HEK293 (cell line): ENCODE data around the gene EYS.

ENCODE experiments used
- KLF17 ChIP-seq: fragments of 450-650 bp; formaldehyde crosslinking; IDR thresholded peaks from 2 replicates; pipeline ENCODE4 v1.5.1; 2016; ENCODE audit warnings: missing biosample characterization, missing genetic modification characterization
- REST ChIP-seq: fragments of 450-650 bp; formaldehyde crosslinking; IDR thresholded peaks from 2 replicates; pipeline ENCODE4 v1.5.1; 2016; ENCODE audit warnings: missing biosample characterization, missing genetic modification characterization
- ZBTB21 ChIP-seq: fragments of 450-650 bp; formaldehyde crosslinking; IDR thresholded peaks from 2 replicates; pipeline ENCODE4 v1.5.1; 2017; ENCODE audit warnings: missing biosample characterization, missing genetic modification characterization
- ZNF138 ChIP-seq: fragments of 450-650 bp; formaldehyde crosslinking; IDR thresholded peaks from 2 replicates; pipeline ENCODE4 v1.5.1; 2016; ENCODE audit warnings: missing biosample characterization, missing genetic modification characterization, borderline replicate concordance
- ZNF274 ChIP-seq, 2 experiments: fragments of 200-500 bp in 1 of 2; fragments of 450-650 bp in 1 of 2; sonication (Bioruptor generic) in 1 of 2; formaldehyde crosslinking in 1 of 2; IDR thresholded peaks; 2 replicates each; pipeline versions ENCODE4 v1.5.1 to v1.6.1; 2014 to 2016; ENCODE audit warnings: borderline replicate concordance in 1 of 2, inconsistent platforms in 1 of 2, low read length in 1 of 2, missing biosample characterization in 1 of 2, missing genetic modification characterization in 1 of 2
- ZNF561 ChIP-seq: fragments of 450-650 bp; IDR thresholded peaks from 2 replicates; pipeline ENCODE4 v1.5.1; 2018; ENCODE audit warnings: missing biosample characterization, missing genetic modification characterization, borderline replicate concordance

- TF ChIP-seq ZNF561 (tag by site-specific recombination) (no peak), ZBTB21 (no peak), KLF17 (no peak), ZNF138 (tag by site-specific recombination) (no peak), REST (tag by site-specific recombination) (no peak), ZNF274 (IDR thresholded peaks at IDR 0.05; ENCODE audit: low read length) (no peak), ZNF274 (tag by site-specific recombination; IDR thresholded peaks at IDR 0.05; ENCODE audit: borderline replicate concordance) (no peak)
These were observed 1844.4 kb downstream of the EYS start for GRCh38 chr6:63862486-63863198.
